Caco-2 (cell line): ENCODE data around the gene GPR26. TPM values are rescaled to one million over a fixed set of nuclear protein-coding genes. Genes with fewer than 3 reads are reported as not detected.

ENCODE experiments used
- BruUV-seq: library from RNA; stranded (reverse); fragments of 400-500 nt; replicated peaks from 2 replicates; lab custom pipeline; 2021; lab: Mats Ljungman, UMichigan
- CTCF ChIA-PET: fragments of 300-600 bp; sonication (Branson Sonifier 250); formaldehyde crosslinking; loops from one replicate; lab custom pipeline; 2022; ENCODE audit warnings: antibody characterized with exemption; lab: Charles Lee
- POLR2A ChIA-PET: fragments of 300-600 bp; sonication (Branson Sonifier 250); formaldehyde crosslinking; loops from one replicate; lab custom pipeline; 2022; ENCODE audit warnings: antibody characterized with exemption; lab: Charles Lee
- DNase-seq, 2 experiments: peaks; one replicate each; pipeline versions ENCODE4 v3.0.0 to v3.0.0-alpha.2; 2020 to 2022
- H3K27me3 ChIP-seq: replicated peaks from 2 replicates; pipeline ENCODE4 v1.6.0; 2011; ENCODE audit warnings: low read length; ENCODE audit not compliant: control insufficient read depth, insufficient read depth
- H3K36me3 ChIP-seq: 2 replicates; pipeline ENCODE4 v1.5.1; 2011; ENCODE audit warnings: low read length; ENCODE audit not compliant: control insufficient read depth, insufficient read depth
- H3K4me1 ChIP-seq: fragments of 250-450 bp; sonication (Bioruptor Pico); 2 replicates; pipeline ENCODE4 v1.5.1; 2020; ENCODE audit warnings: mild to moderate bottlenecking
- H3K4me3 ChIP-seq: 2 replicates; pipeline ENCODE4 v1.5.1; 2011; ENCODE audit warnings: low read depth, mild to moderate bottlenecking, control low read depth, low read length
- H3K9me3 ChIP-seq: fragments of 250-450 bp; sonication (Bioruptor Pico); 2 replicates; pipeline ENCODE4 v1.5.1; 2020; ENCODE audit warnings: mild to moderate bottlenecking, moderate library complexity
- H3K27ac Mint-ChIP-seq: one replicate; pipeline ENCODE4 v1.8.0; 2022; ENCODE audit warnings: mixed read lengths; ENCODE audit not compliant: unreplicated experiment
- H3K27me3 Mint-ChIP-seq: one replicate; pipeline ENCODE4 v1.8.0; 2022; ENCODE audit warnings: mixed read lengths; ENCODE audit not compliant: insufficient read depth, unreplicated experiment
- H3K36me3 Mint-ChIP-seq: one replicate; pipeline ENCODE4 v1.8.0; 2022; ENCODE audit warnings: mild to moderate bottlenecking, mixed read lengths; ENCODE audit not compliant: insufficient read depth, unreplicated experiment
- H3K4me1 Mint-ChIP-seq: one replicate; pipeline ENCODE4 v1.8.0; 2022; ENCODE audit warnings: low read depth, mixed read lengths; ENCODE audit not compliant: unreplicated experiment
- H3K4me3 Mint-ChIP-seq: one replicate; pipeline ENCODE4 v1.8.0; 2022; ENCODE audit warnings: mild to moderate bottlenecking, moderate library complexity, mixed read lengths; ENCODE audit not compliant: unreplicated experiment
- H3K9me3 Mint-ChIP-seq: one replicate; pipeline ENCODE4 v1.8.0; 2022; ENCODE audit warnings: mixed read lengths; ENCODE audit not compliant: unreplicated experiment
- CTCF ChIP-seq, 2 experiments: fragments of 200-600 bp in 1 of 2; IDR thresholded peaks; 1 replicate in 1 of 2; 2 replicates in 1 of 2; pipeline versions ENCODE4 v1.5.1 to v1.8.0; 2011 to 2022; ENCODE audit warnings: antibody characterized with exemption in 1 of 2, control low read depth in 1 of 2, inconsistent platforms in 1 of 2, low read depth in 1 of 2, low read length in 1 of 2, mild to moderate bottlenecking in 1 of 2, moderate library complexity in 1 of 2; ENCODE audit not compliant: insufficient read depth in 1 of 2, severe bottlenecking in 1 of 2, unreplicated experiment in 1 of 2
- intact Hi-C: fragments of 100-400 bp; cut with micrococcal nuclease; formaldehyde crosslinking; loops from one replicate; pipeline ENCODE4 v1.10.0; 2022; ENCODE audit not compliant: unreplicated experiment
- total RNA-seq: library from RNA; stranded (reverse); gene quantifications from 2 replicates; pipeline ENCODE4 v1.2.3, GENCODE V29; 2022

The GPR26 gene
- total RNA-seq, 1 experiment from 2014 or later = not detected

- no TSS peak for BruUV-seq
- intact Hi-C loops = no loop called here
- Mint-ChIP-seq H3K27ac (no peak overlapping the region), H3K4me3 (no peak overlapping the region), H3K4me1 (no peaks in the 10 kb centered on the region), H3K27me3 (peaks cover 10% of the 10 kb centered on the region), H3K9me3 (no peaks in the 10 kb centered on the region), H3K36me3 (no peaks in the 10 kb centered on the region)
- Histone ChIP-seq H3K27me3 (no peaks in the 10 kb centered on the region), H3K36me3 (no peaks in the 10 kb centered on the region), H3K4me1 (no peaks in the 10 kb centered on the region), H3K9me3 (no peaks in the 10 kb centered on the region), H3K4me3 (no peak overlapping the region)
- TF ChIP-seq CTCF (IDR thresholded peaks at IDR 0.05; ENCODE audit: insufficient read depth in 1 of 2, low read depth in 1 of 2, low read length in 1 of 2, severe bottlenecking in 1 of 2, unreplicated experiment in 1 of 2) = no peak
- POLR2A ChIA-PET = interaction anchor here (0.5 kb wide), 1 partner anchor 207 kb away, joined by 3 read pairs; no protein-coding TSS in a partner anchor
- no peak for DNase-seq
- CTCF ChIA-PET = no interaction called here
These were observed 28.8 kb upstream of the GPR26 start for GRCh38 chr10:123637326-123637880.

DNA sequence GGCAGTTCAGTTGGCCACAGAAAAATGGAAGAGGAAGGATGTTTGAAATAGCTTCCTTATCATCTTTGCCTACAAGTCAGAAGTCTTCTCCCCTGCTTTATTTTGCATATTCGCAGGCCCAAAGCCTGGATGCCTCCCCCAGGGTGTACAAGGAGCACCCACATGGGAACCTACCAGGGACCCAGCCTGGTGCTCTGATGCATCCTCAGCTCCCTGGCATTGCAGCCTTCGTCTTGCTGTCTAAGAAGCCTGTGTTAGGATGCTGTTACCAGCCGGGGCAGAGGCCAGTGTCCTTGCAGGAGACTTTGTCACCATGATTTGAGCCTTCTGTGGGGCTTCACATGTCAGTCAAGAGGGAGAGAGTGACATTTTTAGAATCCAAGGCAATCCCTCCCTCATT is 27.0 kb upstream of the GPR26 start:
- Histone ChIP-seq H3K9me3 (no peaks in the 10 kb centered on the region), H3K4me3 (no peak overlapping the region), H3K36me3 (no peaks in the 10 kb centered on the region), H3K4me1 (no peaks in the 10 kb centered on the region), H3K27me3 (no peaks in the 10 kb centered on the region)
- Mint-ChIP-seq H3K27ac (no peak overlapping the region), H3K27me3 (peaks cover 4% of the 10 kb centered on the region), H3K36me3 (no peaks in the 10 kb centered on the region), H3K4me1 (no peaks in the 10 kb centered on the region), H3K4me3 (no peak overlapping the region), H3K9me3 (no peaks in the 10 kb centered on the region)
- ChIA-PET CTCF (no interaction called here), POLR2A (no interaction called here)
- DNase-seq = no peak
- no peak for TF ChIP-seq CTCF (IDR thresholded peaks at IDR 0.05; ENCODE audit: insufficient read depth in 1 of 2, low read depth in 1 of 2, low read length in 1 of 2, severe bottlenecking in 1 of 2, unreplicated experiment in 1 of 2)
- no TSS peak for BruUV-seq
- intact Hi-C loops = no loop called here

GRCh38 chr10:123640016-123640535 is 26.1 kb upstream of the GPR26 start:
- no peaks in the 10 kb centered on the region for H3K4me1 Mint-ChIP-seq
- no peak for DNase-seq
- no peaks in the 10 kb centered on the region for H3K36me3 ChIP-seq
- POLR2A ChIA-PET = no interaction called here
- no peaks in the 10 kb centered on the region for H3K9me3 Mint-ChIP-seq
- no peak overlapping the region for H3K4me3 ChIP-seq
- H3K4me1 ChIP-seq = no peaks in the 10 kb centered on the region
- no peak for TF ChIP-seq CTCF (IDR thresholded peaks at IDR 0.05; ENCODE audit: insufficient read depth in 1 of 2, low read depth in 1 of 2, low read length in 1 of 2, severe bottlenecking in 1 of 2, unreplicated experiment in 1 of 2)
- no peak overlapping the region for H3K27ac Mint-ChIP-seq
- no peaks in the 10 kb centered on the region for H3K36me3 Mint-ChIP-seq
- no peak overlapping the region for H3K4me3 Mint-ChIP-seq
- BruUV-seq = no TSS peak
- no peaks in the 10 kb centered on the region for H3K9me3 ChIP-seq
- intact Hi-C loops = no loop called here
- CTCF ChIA-PET = no interaction called here
- no peaks in the 10 kb centered on the region for H3K27me3 ChIP-seq
- H3K27me3 Mint-ChIP-seq = peaks cover 9% of the 10 kb centered on the region
